NOMO-1 (cell line): ENCODE data around the gene PKNOX2.

Experiments used
- DNase-seq, 2 experiments: peaks; one replicate each; lab custom pipeline; 2025; ENCODE audit not compliant: unreplicated experiment in 2 of 2; lab: John Stamatoyannopoulos, UW

Gene PKNOX2

DNA sequence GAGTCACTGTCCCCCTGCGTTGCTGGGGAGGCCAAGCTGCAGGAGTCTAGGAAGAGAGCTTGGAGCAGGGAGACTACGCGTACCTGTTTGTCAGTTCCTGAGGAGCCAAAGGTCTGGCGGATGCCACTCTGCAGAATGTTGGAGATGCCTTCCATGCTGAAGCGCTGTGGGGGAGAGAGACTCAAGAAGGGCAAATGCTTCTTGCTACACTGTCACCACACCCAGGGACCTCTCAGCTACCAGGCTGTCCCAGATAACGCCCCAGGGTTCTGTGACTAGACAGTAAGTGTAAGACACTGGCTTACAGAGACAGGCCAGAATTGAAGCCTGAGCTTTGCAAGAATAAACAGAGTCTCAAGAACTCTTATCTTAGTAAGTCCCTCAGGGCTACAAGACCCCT lies 289.5 kb downstream of the PKNOX2 start:
- no peak for DNase-seq

DNA sequence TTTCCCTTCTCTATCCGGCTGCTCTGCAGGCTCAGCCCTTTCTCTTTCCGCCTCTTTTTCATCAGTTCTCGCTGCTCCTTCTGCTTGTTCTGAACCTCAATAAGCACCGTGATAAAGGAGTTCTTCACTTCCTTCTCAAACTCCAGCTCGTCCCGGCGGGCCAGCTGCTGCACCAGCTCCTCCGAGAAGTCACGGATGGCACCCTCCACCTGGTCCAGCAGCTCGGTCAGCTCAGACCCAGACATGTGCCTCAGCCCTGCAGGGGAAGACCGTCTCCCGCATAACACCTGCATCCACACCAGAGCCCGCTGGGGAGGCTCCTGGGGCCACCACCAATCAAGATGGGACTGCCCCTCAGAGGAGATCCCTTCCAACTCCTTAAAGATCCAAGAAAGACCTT lies 291.3 kb downstream of the PKNOX2 start:
- DNase-seq: no peak

GRCh38 chr11:125457814-125458343 lies 293.3 kb downstream of the PKNOX2 start:
- DNase-seq: no peak

GRCh38 chr11:125460275-125460674 lies 295.7 kb downstream of the PKNOX2 start:
- no peak for DNase-seq

DNA sequence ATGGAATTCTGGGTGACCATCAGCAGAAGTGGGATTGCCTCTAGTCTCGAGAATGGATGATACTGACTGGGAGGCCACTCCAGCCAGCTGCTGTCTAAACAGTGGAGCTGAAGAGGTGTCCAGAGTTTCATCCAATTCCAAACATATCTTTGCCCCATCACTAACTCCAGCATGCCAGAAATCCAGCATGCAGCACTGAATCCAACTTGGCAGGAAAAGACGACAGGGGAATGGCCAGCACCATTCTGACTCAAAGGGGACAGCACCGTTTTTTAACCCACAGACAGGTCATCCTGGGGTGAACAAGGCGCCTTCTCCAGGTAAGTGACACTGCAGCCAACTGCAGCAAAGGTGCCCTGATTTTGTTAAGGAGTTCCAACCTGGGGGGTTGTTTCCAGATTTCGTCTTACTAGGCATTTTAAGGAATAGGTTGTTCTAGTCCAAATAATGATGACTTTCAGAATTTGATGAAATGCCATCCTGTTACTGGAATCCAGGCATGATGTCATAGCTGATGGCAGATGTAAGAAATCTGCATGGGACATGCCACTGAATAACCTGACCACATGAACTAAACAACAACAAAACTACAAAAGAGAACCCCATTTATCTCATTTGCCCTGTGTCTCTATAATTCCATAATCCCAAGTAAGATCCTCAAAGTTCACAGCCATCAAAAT lies 299.2 kb downstream of the PKNOX2 start:
- DNase-seq: no peak

- DNase-seq: no peak
Measured at GRCh38 chr11:125464270-125464662, 299.7 kb downstream of the PKNOX2 start.

- DNase-seq: no peak
Measured at GRCh38 chr11:125464666-125465065, 300.1 kb downstream of the PKNOX2 start.

GRCh38 chr11:125465255-125465654 lies 300.7 kb downstream of the PKNOX2 start:
- DNase-seq: no peak

GRCh38 chr11:125465701-125466100 lies 301.1 kb downstream of the PKNOX2 start:
- no peak for DNase-seq

DNA sequence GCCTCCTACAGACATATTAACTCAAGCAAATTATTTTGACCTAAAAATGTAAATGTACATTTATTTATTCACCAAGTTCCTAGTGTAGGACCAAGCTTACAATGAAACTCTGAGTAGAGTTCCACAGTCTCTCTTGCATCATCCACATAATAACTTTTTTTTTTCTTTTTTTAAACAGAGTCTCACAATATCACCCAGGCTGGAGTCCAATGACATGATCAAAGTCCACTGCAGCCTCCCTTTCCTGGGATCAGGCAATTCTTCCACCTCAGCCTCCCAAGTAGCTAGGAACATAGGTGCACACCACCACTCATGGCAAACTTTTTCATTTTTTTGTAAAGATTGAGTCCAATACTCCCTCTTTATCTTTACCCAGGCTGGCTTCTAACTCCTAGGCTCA lies 303.5 kb downstream of the PKNOX2 start:
- no peak for DNase-seq

- no peak for DNase-seq
Measured at GRCh38 chr11:125468852-125469251, 304.3 kb downstream of the PKNOX2 start.

- DNase-seq: no peak
Measured at GRCh38 chr11:125470355-125470754, 305.8 kb downstream of the PKNOX2 start.

- DNase-seq: no peak
Measured at GRCh38 chr11:125476721-125477120, 312.2 kb downstream of the PKNOX2 start.

GRCh38 chr11:125479137-125479536 lies 314.6 kb downstream of the PKNOX2 start:
- no peak for DNase-seq

GRCh38 chr11:125481531-125481930 lies 317.0 kb downstream of the PKNOX2 start:
- no peak for DNase-seq
